ENCODE results near the gene GPC3. TPM values are rescaled to one million over a fixed set of nuclear protein-coding genes. Genes with fewer than 3 reads are reported as not detected.

Gene GPC3
- total and polyA plus RNA-seq, 2 of the 4 experiments (the other 2 are of a cell fraction), result not detected

DNA sequence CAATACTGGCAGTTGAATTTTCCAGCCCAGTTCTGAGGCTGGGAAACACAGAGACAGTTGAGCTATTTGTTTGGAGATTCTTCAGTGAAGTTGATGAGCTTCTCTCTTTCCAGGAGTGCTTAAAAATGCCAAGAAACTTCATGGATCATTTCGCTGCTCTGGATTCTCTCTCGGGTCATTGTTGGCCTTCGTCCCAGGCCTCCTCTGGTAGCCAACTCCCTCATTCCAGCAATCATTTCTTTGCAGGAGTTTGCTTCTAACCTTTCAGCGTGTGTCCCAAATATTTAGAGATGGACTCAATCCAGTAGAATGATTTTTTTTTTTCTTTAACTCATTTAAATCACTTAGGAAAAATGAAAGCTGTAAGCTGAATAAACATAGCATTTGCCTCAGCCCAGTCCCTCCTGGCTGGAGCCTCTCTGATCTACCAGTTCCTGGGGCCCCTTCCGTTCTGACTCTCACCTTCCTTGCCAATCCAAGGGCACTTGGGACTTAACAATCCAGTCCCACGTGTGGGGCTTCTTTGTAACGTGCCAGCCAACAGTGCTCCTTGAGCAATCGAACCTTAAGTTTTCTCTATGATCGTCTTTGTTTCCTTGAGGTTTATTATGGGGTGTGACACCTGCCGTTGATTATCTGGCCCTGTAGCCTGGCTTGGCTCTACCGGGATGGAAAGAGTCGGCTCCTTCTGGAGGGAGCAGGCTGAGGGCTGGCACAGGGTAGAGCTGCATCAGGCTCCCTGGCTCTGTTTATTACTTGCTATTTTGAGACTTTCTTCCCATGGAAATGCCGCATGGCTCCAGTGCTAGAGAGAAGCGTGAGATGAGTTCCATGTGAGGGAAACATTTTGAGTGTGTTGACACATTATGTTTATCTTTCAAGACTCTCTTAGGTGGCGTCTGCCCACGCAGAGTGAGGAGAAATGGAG lies 489.7 kb downstream of the GPC3 start (continued):
- TF ChIP-seq MAFK (IDR thresholded peaks at IDR 0.05; ENCODE audit: low read depth, low read length), result no peak

DNA sequence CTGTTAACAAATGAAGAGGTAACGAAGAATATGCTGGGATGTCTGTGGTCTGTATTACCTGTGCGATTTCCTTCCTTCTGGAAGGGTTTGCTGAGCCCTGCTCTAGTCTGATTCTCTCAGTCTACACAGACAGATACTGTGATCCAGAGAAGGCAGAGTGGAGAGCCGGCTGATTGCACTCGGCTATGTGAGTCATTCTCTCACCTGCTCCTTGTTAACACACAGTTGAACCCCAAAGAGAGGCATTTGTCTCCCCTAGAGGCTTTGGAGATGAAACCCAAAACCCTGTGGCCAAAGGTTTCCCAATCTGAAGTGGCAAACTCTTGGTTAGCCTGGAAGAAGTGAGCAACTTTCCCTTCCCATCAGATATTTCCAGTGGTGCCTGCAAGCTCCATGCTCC lies 492.0 kb downstream of the GPC3 start:
- no peak overlapping the region for H2BK120ac ChIP-seq (ENCODE audit: low read depth, low read length)
- H4K5ac ChIP-seq (ENCODE audit: low read depth, low read length), result no peak overlapping the region
- no peaks in the 10 kb centered on the region for H3K9me1 ChIP-seq (ENCODE audit: insufficient read depth, low read length)
- no peak overlapping the region for H3K23ac ChIP-seq (ENCODE audit: low read depth, low read length)
- no peak overlapping the region for H3K9ac ChIP-seq (ENCODE audit: low read depth, low read length)
- H4K20me1 ChIP-seq (ENCODE audit: insufficient read depth, low read length), result no peaks in the 10 kb centered on the region
- no peak overlapping the region for H2AK9ac ChIP-seq (replicated peaks; ENCODE audit: low read depth, low read length, poor library complexity)
- H2AFZ ChIP-seq (replicated peaks; ENCODE audit: low read length, poor library complexity), result no peak overlapping the region
- BruUV-seq (replicated peaks), result no TSS peak
- no peak overlapping the region for H3K18ac ChIP-seq (ENCODE audit: low read depth, low read length)
- ATAC-seq (ENCODE audit: low read depth) (no peak), DNase-seq (no peak)
- no peak overlapping the region for H2BK15ac ChIP-seq (ENCODE audit: low read depth, low read length)
- H3K14ac ChIP-seq (replicated peaks; ENCODE audit: low read depth, low read length), result no peak overlapping the region
- POLR2A ChIA-PET (ENCODE audit: unreplicated experiment), result no interaction called here
- H4K91ac ChIP-seq (ENCODE audit: insufficient read depth, low read depth, low read length), result no peak overlapping the region
- H2AK5ac ChIP-seq (ENCODE audit: low read depth, low read length), result no peak overlapping the region
- dilution Hi-C loops (cut with HindIII; ENCODE audit: low sequenced_read_pairs, unreplicated experiment), result no loop called here
- no peaks in the 10 kb centered on the region for H3K79me1 ChIP-seq (ENCODE audit: low read depth in 1 of 2, low read length in 2 of 2)
- no peak overlapping the region for H2BK5ac ChIP-seq (ENCODE audit: low read depth, low read length, poor library complexity, severe bottlenecking)
- no peak overlapping the region for H3K4me2 ChIP-seq (ENCODE audit: low read depth, low read length)
- no peaks in the 10 kb centered on the region for H3K9me3 ChIP-seq (ENCODE audit: control insufficient read depth, insufficient read depth, low read length)
- H3K4ac ChIP-seq (ENCODE audit: low read depth, low read length), result no peak overlapping the region
- no peaks in the 10 kb centered on the region for H3K36me3 ChIP-seq (ENCODE audit: control insufficient read depth, insufficient read depth, low read length)
- no peak overlapping the region for H3K27ac ChIP-seq (ENCODE audit: insufficient read depth, low read length)
- H3K27me3 ChIP-seq (ENCODE audit: control insufficient read depth, insufficient read depth, low read length), result no peaks in the 10 kb centered on the region; the same call in 1 of the 2 replicates
- CTCF ChIA-PET, result no interaction called here
- no peak overlapping the region for H3K4me3 ChIP-seq (ENCODE audit: insufficient read depth, low read depth, low read length)
- in situ Hi-C loops (cut with MboI; ENCODE audit: low sequenced_read_pairs), result no loop called here
- H3K4me1 ChIP-seq (ENCODE audit: control insufficient read depth, insufficient read depth, low read length), result peaks cover 4% of the 10 kb centered on the region; the same call in 1 of the 2 replicates
- no peak overlapping the region for H2BK20ac ChIP-seq (ENCODE audit: low read depth, low read length)
- no peak overlapping the region for H3K56ac ChIP-seq (ENCODE audit: extremely low read depth, insufficient read depth, low read length)
- intact Hi-C loops (cut with micrococcal nuclease), result no loop called here
- no peak overlapping the region for H4K8ac ChIP-seq (ENCODE audit: low read depth in 2 of 2, low read length in 2 of 2)
- WGBS, 2 experiments (ENCODE audit: extremely low coverage in 2 of 2, insufficient read length in 1 of 2), result no CpG with 5 or more reads among the region's 4 CpGs
- TF ChIP-seq, protein P1, sequence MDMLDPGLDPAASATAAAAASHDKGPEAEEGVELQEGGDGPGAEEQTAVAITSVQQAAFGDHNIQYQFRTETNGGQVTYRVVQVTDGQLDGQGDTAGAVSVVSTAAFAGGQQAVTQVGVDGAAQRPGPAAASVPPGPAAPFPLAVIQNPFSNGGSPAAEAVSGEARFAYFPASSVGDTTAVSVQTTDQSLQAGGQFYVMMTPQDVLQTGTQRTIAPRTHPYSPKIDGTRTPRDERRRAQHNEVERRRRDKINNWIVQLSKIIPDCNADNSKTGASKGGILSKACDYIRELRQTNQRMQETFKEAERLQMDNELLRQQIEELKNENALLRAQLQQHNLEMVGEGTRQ (IDR thresholded peaks at IDR 0.05; ENCODE audit: low read depth, low read length), result no peak
- TF ChIP-seq SMC3 (IDR thresholded peaks at IDR 0.05; ENCODE audit: low read depth, low read length), result no peak
- TF ChIP-seq POLR2A (IDR thresholded peaks at IDR 0.05; ENCODE audit: low read depth, low read length), result no peak
- no peak for TF ChIP-seq MAFK (IDR thresholded peaks at IDR 0.05; ENCODE audit: low read depth, low read length)
- TF ChIP-seq MAZ (IDR thresholded peaks at IDR 0.05; ENCODE audit: borderline replicate concordance, low read depth, low read length), result no peak
- TF ChIP-seq, protein P2, sequence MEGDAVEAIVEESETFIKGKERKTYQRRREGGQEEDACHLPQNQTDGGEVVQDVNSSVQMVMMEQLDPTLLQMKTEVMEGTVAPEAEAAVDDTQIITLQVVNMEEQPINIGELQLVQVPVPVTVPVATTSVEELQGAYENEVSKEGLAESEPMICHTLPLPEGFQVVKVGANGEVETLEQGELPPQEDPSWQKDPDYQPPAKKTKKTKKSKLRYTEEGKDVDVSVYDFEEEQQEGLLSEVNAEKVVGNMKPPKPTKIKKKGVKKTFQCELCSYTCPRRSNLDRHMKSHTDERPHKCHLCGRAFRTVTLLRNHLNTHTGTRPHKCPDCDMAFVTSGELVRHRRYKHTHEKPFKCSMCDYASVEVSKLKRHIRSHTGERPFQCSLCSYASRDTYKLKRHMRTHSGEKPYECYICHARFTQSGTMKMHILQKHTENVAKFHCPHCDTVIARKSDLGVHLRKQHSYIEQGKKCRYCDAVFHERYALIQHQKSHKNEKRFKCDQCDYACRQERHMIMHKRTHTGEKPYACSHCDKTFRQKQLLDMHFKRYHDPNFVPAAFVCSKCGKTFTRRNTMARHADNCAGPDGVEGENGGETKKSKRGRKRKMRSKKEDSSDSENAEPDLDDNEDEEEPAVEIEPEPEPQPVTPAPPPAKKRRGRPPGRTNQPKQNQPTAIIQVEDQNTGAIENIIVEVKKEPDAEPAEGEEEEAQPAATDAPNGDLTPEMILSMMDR (conservative IDR thresholded peaks at IDR 0.05; ENCODE audit: low read depth, low read length), result no peak
- TF ChIP-seq RAD21 (IDR thresholded peaks at IDR 0.05; ENCODE audit: low read length), result no peak
- TF ChIP-seq RFX5 (IDR thresholded peaks at IDR 0.05; ENCODE audit: low read depth, low read length), result no peak
- TF ChIP-seq CEBPB (IDR thresholded peaks at IDR 0.05; ENCODE audit: low read depth, low read length), result no peak
- TF ChIP-seq BHLHE40 (IDR thresholded peaks at IDR 0.05; ENCODE audit: low read depth, low read length), result no peak
- no peak for TF ChIP-seq MXI1 (IDR thresholded peaks at IDR 0.05; ENCODE audit: borderline replicate concordance, low read depth, low read length)
- TF ChIP-seq CHD1 (IDR thresholded peaks at IDR 0.05; ENCODE audit: low read depth, low read length), result no peak
- TF ChIP-seq, protein P3, sequence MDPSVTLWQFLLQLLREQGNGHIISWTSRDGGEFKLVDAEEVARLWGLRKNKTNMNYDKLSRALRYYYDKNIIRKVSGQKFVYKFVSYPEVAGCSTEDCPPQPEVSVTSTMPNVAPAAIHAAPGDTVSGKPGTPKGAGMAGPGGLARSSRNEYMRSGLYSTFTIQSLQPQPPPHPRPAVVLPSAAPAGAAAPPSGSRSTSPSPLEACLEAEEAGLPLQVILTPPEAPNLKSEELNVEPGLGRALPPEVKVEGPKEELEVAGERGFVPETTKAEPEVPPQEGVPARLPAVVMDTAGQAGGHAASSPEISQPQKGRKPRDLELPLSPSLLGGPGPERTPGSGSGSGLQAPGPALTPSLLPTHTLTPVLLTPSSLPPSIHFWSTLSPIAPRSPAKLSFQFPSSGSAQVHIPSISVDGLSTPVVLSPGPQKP (IDR thresholded peaks at IDR 0.05; ENCODE audit: borderline replicate concordance, low read depth, low read length), result no peak

Measured in IMR-90 (cell line).